Testis (tissue), 2 donors: Measurements from ENCODE around the gene DDX4.

Experiments used
- POLR2A ChIP-seq: fragments of 450-650 bp; IDR thresholded peaks from one replicate; pipeline ENCODE4 v1.6.1; 2017; ENCODE audit warnings: antibody characterized with exemption, mild to moderate bottlenecking, moderate library complexity
- TF ChIP-seq, protein P1 (sequence below), 3 experiments: fragments of 450-650 bp in 2 of 3; fragments of 200-600 bp in 1 of 3; sonication (generic) in 1 of 3; IDR thresholded peaks; one replicate each; pipeline ENCODE4 v1.5.1; 2016 to 2019; ENCODE audit warnings: antibody characterized with exemption in 3 of 3, mild to moderate bottlenecking in 2 of 3, moderate library complexity in 1 of 3

DNA sequence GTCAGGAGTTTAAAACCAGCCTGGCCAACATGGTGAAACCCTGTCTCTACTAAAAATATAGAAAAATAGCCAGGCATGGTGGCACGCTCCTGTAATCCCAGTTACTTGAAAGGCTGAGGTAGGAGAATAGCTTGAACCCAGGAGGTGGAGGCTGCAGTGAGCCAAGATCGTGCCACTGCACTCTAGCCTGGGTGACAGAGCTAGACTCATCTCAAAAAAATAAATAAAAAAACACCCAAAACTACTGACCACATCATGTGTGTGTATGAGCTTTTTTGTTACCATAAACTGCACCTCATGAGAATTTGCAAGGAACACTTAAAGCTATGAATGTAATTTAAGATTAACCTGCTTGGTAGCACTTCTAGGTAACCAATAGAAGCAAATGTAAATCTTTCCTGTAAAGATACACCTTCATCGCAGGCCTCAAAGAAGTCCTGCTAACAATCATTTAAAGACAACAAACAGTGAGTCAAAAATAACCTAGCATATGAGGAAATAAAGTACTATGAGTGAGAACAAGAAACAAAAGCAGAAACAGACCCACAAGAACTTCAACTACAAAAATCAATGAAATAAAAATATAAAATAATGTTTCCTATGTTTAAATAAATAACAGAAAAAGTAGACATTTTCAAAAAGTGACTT, 38.7 kb upstream of the DDX4 start:
- no peak for TF ChIP-seq POLR2A
- TF ChIP-seq, protein P1, sequence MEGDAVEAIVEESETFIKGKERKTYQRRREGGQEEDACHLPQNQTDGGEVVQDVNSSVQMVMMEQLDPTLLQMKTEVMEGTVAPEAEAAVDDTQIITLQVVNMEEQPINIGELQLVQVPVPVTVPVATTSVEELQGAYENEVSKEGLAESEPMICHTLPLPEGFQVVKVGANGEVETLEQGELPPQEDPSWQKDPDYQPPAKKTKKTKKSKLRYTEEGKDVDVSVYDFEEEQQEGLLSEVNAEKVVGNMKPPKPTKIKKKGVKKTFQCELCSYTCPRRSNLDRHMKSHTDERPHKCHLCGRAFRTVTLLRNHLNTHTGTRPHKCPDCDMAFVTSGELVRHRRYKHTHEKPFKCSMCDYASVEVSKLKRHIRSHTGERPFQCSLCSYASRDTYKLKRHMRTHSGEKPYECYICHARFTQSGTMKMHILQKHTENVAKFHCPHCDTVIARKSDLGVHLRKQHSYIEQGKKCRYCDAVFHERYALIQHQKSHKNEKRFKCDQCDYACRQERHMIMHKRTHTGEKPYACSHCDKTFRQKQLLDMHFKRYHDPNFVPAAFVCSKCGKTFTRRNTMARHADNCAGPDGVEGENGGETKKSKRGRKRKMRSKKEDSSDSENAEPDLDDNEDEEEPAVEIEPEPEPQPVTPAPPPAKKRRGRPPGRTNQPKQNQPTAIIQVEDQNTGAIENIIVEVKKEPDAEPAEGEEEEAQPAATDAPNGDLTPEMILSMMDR (IDR thresholded peaks at IDR 0.05): no peak
